ENCODE results near the gene CCDC85C. TPM values are rescaled to one million over a fixed set of nuclear protein-coding genes. Genes with fewer than 3 reads are reported as not detected.

CCDC85C gene
- total RNA-seq, 1 experiment from 2014 or later: 33.2 TPM

- no peaks in the 10 kb centered on the region for H3K79me2 ChIP-seq (ENCODE audit: insufficient read depth, low read length)
- no peaks in the 10 kb centered on the region for H3K9me3 Mint-ChIP-seq
- no peak overlapping the region for H3K23ac ChIP-seq (ENCODE audit: insufficient read length, low read depth, low read length)
Observed at GRCh38 chr14:99608591-99608990, 4.6 kb upstream of the CCDC85C start.

More at GRCh38 chr14:99608591-99608990, 4.6 kb upstream of the CCDC85C start:
- Histone ChIP-seq H2AFZ (ENCODE audit: low read length) (no peak overlapping the region), H3K4me2 (ENCODE audit: insufficient read depth, insufficient read length, low read length) (no peak overlapping the region), H3K27me3 (ENCODE audit: insufficient read depth, low read length) (peaks cover 4% of the 10 kb centered on the region; the same call in 1 of the 2 replicates), H2BK5ac (ENCODE audit: insufficient read length, low read length) (no peak overlapping the region), H2BK120ac (ENCODE audit: low read depth, low read length, poor library complexity, severe bottlenecking) (no peak overlapping the region), H3K23me2 (ENCODE audit: insufficient read length, low read depth, low read length, poor library complexity, severe bottlenecking) (peaks cover 6% of the 10 kb centered on the region), H3T11ph (ENCODE audit: low read length) (no peak overlapping the region), H2BK20ac (ENCODE audit: low read depth, low read length, poor library complexity, severe bottlenecking) (no peak overlapping the region), H2AK5ac (ENCODE audit: insufficient read length, low read length) (no peak overlapping the region), H3K4ac (ENCODE audit: low read depth, low read length) (no peak overlapping the region), H4K5ac (ENCODE audit: insufficient read length, low read depth, low read length) (no peak overlapping the region), H2BK12ac (ENCODE audit: insufficient read length, low read depth, low read length) (no peak overlapping the region), H3K9me3 (ENCODE audit: control insufficient read depth, low read depth, low read length) (no peaks in the 10 kb centered on the region), H3K9ac (ENCODE audit: extremely low read depth, insufficient read length, low read length) (no peak overlapping the region), H3K4me1 (ENCODE audit: insufficient read depth, low read length) (no peaks in the 10 kb centered on the region), H4K8ac (replicated peaks; ENCODE audit: insufficient read length, low read depth, low read length) (no peak overlapping the region), H3K27ac (ENCODE audit: insufficient read length, low read depth, low read length) (no peak overlapping the region), H3K79me1 (ENCODE audit: insufficient read depth, low read depth, low read length, poor library complexity, severe bottlenecking) (no peaks in the 10 kb centered on the region), H3K14ac (ENCODE audit: insufficient read depth, low read length) (no peak overlapping the region), H2BK15ac (ENCODE audit: low read depth, low read length) (no peak overlapping the region), H4K91ac (ENCODE audit: insufficient read length, low read depth, low read length) (no peak overlapping the region), H3K18ac (ENCODE audit: insufficient read length, low read depth, low read length) (no peak overlapping the region), H3K56ac (ENCODE audit: insufficient read length, low read depth, low read length) (no peak overlapping the region), H4K20me1 (ENCODE audit: control insufficient read depth, insufficient read depth, insufficient read length) (no peaks in the 10 kb centered on the region)
- WGBS (ENCODE audit: extremely low coverage, insufficient read length, low lambda C conversion rate): no CpG with 5 or more reads among the region's 2 CpGs
- no peaks in the 10 kb centered on the region; a peak in 1 of 7 replicates for H3K36me3 Mint-ChIP-seq (ENCODE audit: insufficient read depth in 1 of 3, low read depth in 3 of 3)
- peaks cover 21 to 31% of the 10 kb centered on the region in 2 experiments for H3K4me1 Mint-ChIP-seq
- no peak overlapping the region for H3K4me3 Mint-ChIP-seq
- TF ChIP-seq CTCF (conservative IDR thresholded peaks at IDR 0.05): no peak
- no peak overlapping the region for H3K27ac Mint-ChIP-seq
- no peak for DNase-seq
- peaks cover 36% of the 10 kb centered on the region for H3K27me3 Mint-ChIP-seq (ENCODE audit: low read depth)
